Neural progenitor cell (in vitro differentiated cells): ENCODE measurements around the gene CCDC85C.

Experiments
- EZH2 ChIP-seq: fragments of 200-600 bp; sonication (generic); IDR thresholded peaks from 2 replicates; pipeline ENCODE4 v1.6.1; 2017; ENCODE audit warnings: antibody characterized with exemption, mild to moderate bottlenecking, moderate library complexity
- EZH2phosphoT487 ChIP-seq: fragments of 200-600 bp; sonication (generic); IDR thresholded peaks from 2 replicates; pipeline ENCODE4 v1.6.1; 2017; ENCODE audit warnings: antibody characterized with exemption
- TF ChIP-seq, protein P1 (sequence below): fragments of 200-600 bp; sonication (generic); IDR thresholded peaks from 2 replicates; pipeline ENCODE4 v1.5.1; 2017; ENCODE audit warnings: antibody characterized with exemption, mild to moderate bottlenecking

DNA sequence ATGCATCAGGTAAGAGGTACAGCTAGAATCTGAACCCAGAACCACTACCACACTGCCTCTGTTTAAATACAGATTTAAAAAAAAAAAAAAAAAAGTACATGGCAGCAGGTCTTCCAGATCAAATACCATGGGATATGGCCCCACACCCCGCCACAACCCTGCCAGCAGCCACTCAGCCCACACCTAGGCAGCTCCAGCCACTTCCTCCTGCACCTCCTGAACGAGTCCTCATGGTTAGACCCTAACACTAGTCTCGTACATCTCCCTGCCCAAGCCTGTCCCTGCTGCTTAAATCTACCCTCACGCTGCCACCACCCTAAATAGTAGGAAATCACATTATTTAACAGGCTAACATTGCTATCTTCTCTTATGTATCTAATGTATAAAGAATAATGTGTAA is 135.9 kb downstream of the CCDC85C start:
- TF ChIP-seq, protein P1, sequence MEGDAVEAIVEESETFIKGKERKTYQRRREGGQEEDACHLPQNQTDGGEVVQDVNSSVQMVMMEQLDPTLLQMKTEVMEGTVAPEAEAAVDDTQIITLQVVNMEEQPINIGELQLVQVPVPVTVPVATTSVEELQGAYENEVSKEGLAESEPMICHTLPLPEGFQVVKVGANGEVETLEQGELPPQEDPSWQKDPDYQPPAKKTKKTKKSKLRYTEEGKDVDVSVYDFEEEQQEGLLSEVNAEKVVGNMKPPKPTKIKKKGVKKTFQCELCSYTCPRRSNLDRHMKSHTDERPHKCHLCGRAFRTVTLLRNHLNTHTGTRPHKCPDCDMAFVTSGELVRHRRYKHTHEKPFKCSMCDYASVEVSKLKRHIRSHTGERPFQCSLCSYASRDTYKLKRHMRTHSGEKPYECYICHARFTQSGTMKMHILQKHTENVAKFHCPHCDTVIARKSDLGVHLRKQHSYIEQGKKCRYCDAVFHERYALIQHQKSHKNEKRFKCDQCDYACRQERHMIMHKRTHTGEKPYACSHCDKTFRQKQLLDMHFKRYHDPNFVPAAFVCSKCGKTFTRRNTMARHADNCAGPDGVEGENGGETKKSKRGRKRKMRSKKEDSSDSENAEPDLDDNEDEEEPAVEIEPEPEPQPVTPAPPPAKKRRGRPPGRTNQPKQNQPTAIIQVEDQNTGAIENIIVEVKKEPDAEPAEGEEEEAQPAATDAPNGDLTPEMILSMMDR, result no peak
- no peak for TF ChIP-seq EZH2
- TF ChIP-seq EZH2phosphoT487, result no peak
